AG04449 (cell line): ENCODE results near the gene WDFY2.

Experiments
- CTCF ChIA-PET: fragments of 350-600 bp; formaldehyde crosslinking; extraction: SDS; loops from one replicate; lab custom pipeline; 2021; ENCODE audit warnings: antibody characterized with exemption; lab: Yijun Ruan, JAX
- POLR2A ChIA-PET: fragments of 400-600, 350-600 bp; formaldehyde crosslinking; extraction: SDS; loops from one replicate; lab custom pipeline; 2020; ENCODE audit warnings: antibody characterized with exemption, inconsistent platforms; lab: Yijun Ruan, JAX
- DNase-seq: peaks from one replicate; pipeline ENCODE4 v3.0.0-alpha.2; 2010; ENCODE audit warnings: low read depth, low spot score
- H3K4me3 ChIP-seq: 2 replicates; pipeline ENCODE4 v1.5.1; 2011; ENCODE audit warnings: low read depth, mild to moderate bottlenecking, control low read depth, low read length
- TF ChIP-seq, protein P1 (sequence below): IDR thresholded peaks from one replicate; pipeline ENCODE4 v1.5.1; 2011; ENCODE audit warnings: mild to moderate bottlenecking, moderate library complexity, low read length, control low read depth, inconsistent platforms; ENCODE audit not compliant: insufficient read depth; ENCODE audit errors: missing control alignments

Gene WDFY2

DNA sequence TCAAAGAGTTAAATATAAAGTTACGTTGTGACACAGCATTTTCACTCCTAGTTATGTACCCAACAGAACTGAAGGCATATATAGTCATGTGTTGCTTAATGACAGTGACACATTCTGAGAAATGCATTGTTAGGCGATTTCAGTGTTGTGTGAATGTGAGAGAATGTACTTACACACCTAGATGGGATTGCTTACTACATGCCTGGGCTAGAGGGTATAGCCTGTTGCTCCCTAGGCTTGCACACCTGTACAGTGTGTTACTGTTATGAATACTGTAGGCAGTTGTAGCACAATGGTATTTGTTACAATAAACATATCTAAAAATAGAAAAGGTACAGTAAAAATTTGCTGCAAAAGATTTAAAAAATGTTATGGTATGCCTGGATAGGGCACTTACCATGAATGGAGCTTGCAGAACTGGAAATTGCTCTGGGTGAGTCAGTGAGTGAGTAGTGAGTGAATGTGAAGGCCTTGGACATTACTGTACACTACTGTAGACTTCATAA lies 130.5 kb downstream of the WDFY2 start:
- ChIA-PET CTCF (interaction anchor here (1.0 kb wide), 1 partner anchor 301 kb away, joined by 3 read pairs; no protein-coding TSS in a partner anchor), POLR2A (no interaction called here)
- no peak overlapping the region for H3K4me3 ChIP-seq
- peak; percentile 44 for DNase-seq
- TF ChIP-seq, protein P1, sequence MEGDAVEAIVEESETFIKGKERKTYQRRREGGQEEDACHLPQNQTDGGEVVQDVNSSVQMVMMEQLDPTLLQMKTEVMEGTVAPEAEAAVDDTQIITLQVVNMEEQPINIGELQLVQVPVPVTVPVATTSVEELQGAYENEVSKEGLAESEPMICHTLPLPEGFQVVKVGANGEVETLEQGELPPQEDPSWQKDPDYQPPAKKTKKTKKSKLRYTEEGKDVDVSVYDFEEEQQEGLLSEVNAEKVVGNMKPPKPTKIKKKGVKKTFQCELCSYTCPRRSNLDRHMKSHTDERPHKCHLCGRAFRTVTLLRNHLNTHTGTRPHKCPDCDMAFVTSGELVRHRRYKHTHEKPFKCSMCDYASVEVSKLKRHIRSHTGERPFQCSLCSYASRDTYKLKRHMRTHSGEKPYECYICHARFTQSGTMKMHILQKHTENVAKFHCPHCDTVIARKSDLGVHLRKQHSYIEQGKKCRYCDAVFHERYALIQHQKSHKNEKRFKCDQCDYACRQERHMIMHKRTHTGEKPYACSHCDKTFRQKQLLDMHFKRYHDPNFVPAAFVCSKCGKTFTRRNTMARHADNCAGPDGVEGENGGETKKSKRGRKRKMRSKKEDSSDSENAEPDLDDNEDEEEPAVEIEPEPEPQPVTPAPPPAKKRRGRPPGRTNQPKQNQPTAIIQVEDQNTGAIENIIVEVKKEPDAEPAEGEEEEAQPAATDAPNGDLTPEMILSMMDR = no peak

GRCh38 chr13:51715613-51716012 lies 131.4 kb downstream of the WDFY2 start:
- POLR2A ChIA-PET = no interaction called here
- no peak for DNase-seq
- H3K4me3 ChIP-seq = no peak overlapping the region
- CTCF ChIA-PET = interaction anchor here (1.0 kb wide), 1 partner anchor 302 kb away, joined by 3 read pairs; no protein-coding TSS in a partner anchor
- TF ChIP-seq, protein P1 = no peak

DNA sequence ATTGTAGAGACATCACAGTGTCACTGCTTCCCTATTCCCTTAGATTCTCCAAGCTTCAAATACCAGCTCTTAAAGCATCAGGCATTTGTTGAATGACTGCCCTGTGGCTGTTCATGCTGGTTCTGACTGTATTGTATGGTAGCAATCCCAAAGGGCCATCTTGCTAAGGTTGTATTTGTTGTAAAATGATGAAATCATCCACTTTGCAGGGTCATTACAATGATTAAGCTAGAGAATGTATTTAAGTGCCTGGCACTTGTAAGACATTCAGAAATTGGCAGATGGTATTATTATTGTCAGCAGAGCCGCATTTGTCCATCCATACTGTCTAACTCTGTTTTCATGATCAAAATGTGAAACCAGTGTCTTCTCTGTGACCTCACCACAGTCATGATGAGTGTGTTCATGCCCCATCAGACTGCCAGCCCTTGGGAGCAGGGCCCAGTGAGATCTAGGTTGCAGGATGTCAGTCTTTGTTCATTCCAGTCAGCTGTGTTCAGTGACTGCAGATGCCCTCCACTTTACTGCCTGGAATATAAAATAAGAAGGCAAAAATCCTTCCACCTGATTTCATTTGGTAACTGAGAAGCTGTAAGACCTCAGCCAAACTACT lies 133.6 kb downstream of the WDFY2 start:
- TF ChIP-seq, protein P1 = no peak
- no peak overlapping the region for H3K4me3 ChIP-seq
- POLR2A ChIA-PET = no interaction called here
- CTCF ChIA-PET = interaction anchor here (1.8 to 2.3 kb wide), 2 partner anchors 9 to 14 kb away, joined by 4 to 5 read pairs; no protein-coding TSS in a partner anchor
- no peak for DNase-seq

GRCh38 chr13:51719394-51719793 lies 135.1 kb downstream of the WDFY2 start:
- POLR2A ChIA-PET = interaction anchor here (1.0 kb wide), 1 partner anchor 266 kb away, joined by 3 read pairs; the partner anchor contains the start of gene INTS6

GRCh38 chr13:51721496-51721895 lies 137.2 kb downstream of the WDFY2 start:
- CTCF ChIA-PET = interaction anchor here (1.5 to 1.7 kb wide), 2 partner anchors 276 to 287 kb away, joined by 3 to 6 read pairs; no protein-coding TSS in a partner anchor
- H3K4me3 ChIP-seq = no peak overlapping the region
- POLR2A ChIA-PET = no interaction called here
- DNase-seq = no peak
- TF ChIP-seq, protein P1 = no peak

More at GRCh38 chr13:51719394-51719793, 135.1 kb downstream of the WDFY2 start:
- TF ChIP-seq, protein P1 = no peak
- no peak for DNase-seq
- H3K4me3 ChIP-seq = no peak overlapping the region
- CTCF ChIA-PET = interaction anchor here (0.6 to 2.3 kb wide), 5 partner anchors 12 to 275 kb away, joined by 3 to 5 read pairs (median 3); no protein-coding TSS in a partner anchor

GRCh38 chr13:51723529-51723928 lies 139.3 kb downstream of the WDFY2 start:
- POLR2A ChIA-PET = no interaction called here
- CTCF ChIA-PET = no interaction called here
- TF ChIP-seq, protein P1 = no peak
- no peak for DNase-seq
- H3K4me3 ChIP-seq = no peak overlapping the region
